ENCODE measurements around the gene MOV10L1.

MOV10L1 gene

GRCh38 chr22:50062509-50063135 is 27.2 kb upstream of the MOV10L1 start:
- no peak for TF ChIP-seq EZH2 (IDR thresholded peaks at IDR 0.05; ENCODE audit: borderline replicate concordance, low read length)
- TF ChIP-seq CTCF (IDR thresholded peaks at IDR 0.05; ENCODE audit: low read length), result no peak
- Histone ChIP-seq H3K9me2 (ENCODE audit: low read depth, low read length) (no peaks in the 10 kb centered on the region), H3K4me1 (ENCODE audit: insufficient read depth, low read length, severe bottlenecking) (peaks cover 25% of the 10 kb centered on the region), H3K9ac (ENCODE audit: low read length) (no peak overlapping the region), H3K27me3 (ENCODE audit: insufficient read depth, low read length) (no peaks in the 10 kb centered on the region), H2AFZ (ENCODE audit: low read length) (no peak overlapping the region), H3K79me2 (ENCODE audit: insufficient read depth, low read length) (no peaks in the 10 kb centered on the region), H3K4me2 (ENCODE audit: low read length) (no peak overlapping the region), H3K9me3 (ENCODE audit: low read length) (no peaks in the 10 kb centered on the region), H3K27ac (ENCODE audit: low read depth, low read length, poor library complexity, severe bottlenecking) (no peak overlapping the region), H3F3A (ENCODE audit: insufficient read depth, low read length) (no peaks in the 10 kb centered on the region), H3K36me3 (ENCODE audit: insufficient read depth, low read length) (no peaks in the 10 kb centered on the region), H4K20me1 (ENCODE audit: insufficient read depth, low read length) (no peaks in the 10 kb centered on the region), H3K4me3 (ENCODE audit: low read depth, low read length, poor library complexity, severe bottlenecking) (no peak overlapping the region)

GRCh38 chr22:50063589-50064393 is 26.0 kb upstream of the MOV10L1 start:
- Histone ChIP-seq H3K9me2 (ENCODE audit: low read depth, low read length) (no peaks in the 10 kb centered on the region), H3K4me1 (ENCODE audit: insufficient read depth, low read length, severe bottlenecking) (peaks cover 22% of the 10 kb centered on the region), H3K9me3 (ENCODE audit: low read length) (no peaks in the 10 kb centered on the region), H3F3A (ENCODE audit: insufficient read depth, low read length) (no peaks in the 10 kb centered on the region), H3K4me3 (ENCODE audit: low read depth, low read length, poor library complexity, severe bottlenecking) (no peak overlapping the region), H3K4me2 (ENCODE audit: low read length) (no peak overlapping the region), H2AFZ (ENCODE audit: low read length) (no peak overlapping the region), H3K27me3 (ENCODE audit: insufficient read depth, low read length) (no peaks in the 10 kb centered on the region), H3K36me3 (ENCODE audit: insufficient read depth, low read length) (no peaks in the 10 kb centered on the region), H4K20me1 (ENCODE audit: insufficient read depth, low read length) (no peaks in the 10 kb centered on the region), H3K9ac (ENCODE audit: low read length) (no peak overlapping the region), H3K79me2 (ENCODE audit: insufficient read depth, low read length) (no peaks in the 10 kb centered on the region), H3K27ac (ENCODE audit: low read depth, low read length, poor library complexity, severe bottlenecking) (no peak overlapping the region)
- TF ChIP-seq CTCF (IDR thresholded peaks at IDR 0.05; ENCODE audit: low read length) (no peak), EZH2 (IDR thresholded peaks at IDR 0.05; ENCODE audit: borderline replicate concordance, low read length) (no peak)

GRCh38 chr22:50064453-50064852 is 25.4 kb upstream of the MOV10L1 start:
- peaks cover 15% of the 10 kb centered on the region for H3K4me1 ChIP-seq (ENCODE audit: insufficient read depth, low read length, severe bottlenecking)
- H3K79me2 ChIP-seq (ENCODE audit: insufficient read depth, low read length), result no peaks in the 10 kb centered on the region
- no peak overlapping the region for H3K27ac ChIP-seq (ENCODE audit: low read depth, low read length, poor library complexity, severe bottlenecking)
- TF ChIP-seq CTCF (IDR thresholded peaks at IDR 0.05; ENCODE audit: low read length) (no peak), EZH2 (IDR thresholded peaks at IDR 0.05; ENCODE audit: borderline replicate concordance, low read length) (no peak)
- H3K27me3 ChIP-seq (ENCODE audit: insufficient read depth, low read length), result no peaks in the 10 kb centered on the region
- no peak overlapping the region for H3K9ac ChIP-seq (ENCODE audit: low read length)
- no peaks in the 10 kb centered on the region for H3F3A ChIP-seq (ENCODE audit: insufficient read depth, low read length)
- H2AFZ ChIP-seq (ENCODE audit: low read length), result no peak overlapping the region
- no peaks in the 10 kb centered on the region for H3K9me2 ChIP-seq (ENCODE audit: low read depth, low read length)
- H4K20me1 ChIP-seq (ENCODE audit: insufficient read depth, low read length), result no peaks in the 10 kb centered on the region
- H3K4me3 ChIP-seq (ENCODE audit: low read depth, low read length, poor library complexity, severe bottlenecking), result no peak overlapping the region
- H3K9me3 ChIP-seq (ENCODE audit: low read length), result no peaks in the 10 kb centered on the region
- H3K4me2 ChIP-seq (ENCODE audit: low read length), result no peak overlapping the region
- H3K36me3 ChIP-seq (ENCODE audit: insufficient read depth, low read length), result no peaks in the 10 kb centered on the region
